SH-SY5Y (cell line): ENCODE results near the gene FCN1.

Source experiments
- GATA2 ChIP-seq: IDR thresholded peaks from 2 replicates; pipeline ENCODE4 v1.6.1; 2011; ENCODE audit warnings: mild to moderate bottlenecking, low read depth, low read length
- GATA3 ChIP-seq: IDR thresholded peaks from 2 replicates; pipeline ENCODE4 v1.6.1; 2011; ENCODE audit warnings: low read depth, mild to moderate bottlenecking, low read length, moderate library complexity

DNA sequence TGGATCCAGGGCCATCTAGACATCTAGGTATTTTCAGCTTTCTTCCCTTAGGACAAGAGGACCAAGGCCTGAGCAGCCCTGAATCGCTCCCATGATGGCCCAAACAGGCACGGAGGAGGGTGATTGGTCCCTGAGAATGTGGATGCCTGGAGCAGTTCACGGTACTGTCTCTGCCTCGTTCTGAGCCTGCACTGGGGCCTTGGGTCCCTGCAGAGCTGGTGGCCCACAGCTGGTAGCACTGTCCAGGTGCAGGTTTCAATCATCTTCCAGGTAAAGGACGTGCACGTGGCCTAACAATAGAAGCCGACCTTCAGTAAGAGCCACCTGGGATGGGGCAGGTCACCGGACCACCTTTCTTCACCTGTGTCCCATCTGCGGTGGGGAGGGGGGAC is 19.4 kb upstream of the FCN1 start:
- no peak for TF ChIP-seq GATA2
- TF ChIP-seq GATA3 = no peak
